HG02840 (cell line): ENCODE results near the gene RHOG.
"Not testable (repeated sequence)": the region's sequence is repeated elsewhere in the genome, so short reads cannot be mapped to it uniquely, and the experiment has no call there.

Experiments
- ATAC-seq: cut with Tn5 transposase; IDR thresholded peaks from one replicate; pipeline ENCODE4 v1.9.1; 2021; ENCODE audit warnings: mild to moderate bottlenecking, moderate library complexity, moderate number of reproducible peaks; ENCODE audit not compliant: unreplicated experiment, low FRiP score

The RHOG gene

GRCh38 chr11:3840870-3841425 lies at the start of gene RHOG:
RHOG (minus strand) TSS chr11:3840959; CDS start chr11:3828138, 12,821 bp downstream.
- peak; percentile 65 for ATAC-seq

GRCh38 chr11:3890014-3890413 lies 49.3 kb upstream of the RHOG start:
- no peak for ATAC-seq

GRCh38 chr11:3888876-3889275 lies 48.1 kb upstream of the RHOG start:
- no peak for ATAC-seq

GRCh38 chr11:3886985-3887384 lies 46.2 kb upstream of the RHOG start:
- ATAC-seq = no peak

- no peak for ATAC-seq
Measured at GRCh38 chr11:3885855-3886254, 45.1 kb upstream of the RHOG start.

- ATAC-seq = no peak
Measured at GRCh38 chr11:3882655-3883054, 41.9 kb upstream of the RHOG start.

GRCh38 chr11:3880724-3881123 lies 40.0 kb upstream of the RHOG start:
- ATAC-seq = no peak

- ATAC-seq = peak; percentile 47
Measured at GRCh38 chr11:3879967-3880542, 39.3 kb upstream of the RHOG start.

GRCh38 chr11:3879216-3879966 lies 38.6 kb upstream of the RHOG start:
- peak; percentile 49 for ATAC-seq

- no peak for ATAC-seq
Measured at GRCh38 chr11:3878258-3878584, 37.5 kb upstream of the RHOG start.

GRCh38 chr11:3877364-3878257 lies 36.9 kb upstream of the RHOG start:
- ATAC-seq = no peak

GRCh38 chr11:3876613-3877012 lies 35.9 kb upstream of the RHOG start:
- ATAC-seq = no peak

- ATAC-seq = no peak
Measured at GRCh38 chr11:3873712-3874349, 33.1 kb upstream of the RHOG start.

- ATAC-seq = no peak
Measured at GRCh38 chr11:3867209-3868091, 26.7 kb upstream of the RHOG start.

GRCh38 chr11:3866836-3867208 lies 26.1 kb upstream of the RHOG start:
- ATAC-seq = no peak

- ATAC-seq = no peak
Measured at GRCh38 chr11:3866206-3866605, 25.4 kb upstream of the RHOG start.

GRCh38 chr11:3865388-3866193 lies 24.8 kb upstream of the RHOG start:
- no peak for ATAC-seq

GRCh38 chr11:3861683-3862082 lies 20.9 kb upstream of the RHOG start:
- ATAC-seq = no peak

GRCh38 chr11:3860898-3861393 lies 20.2 kb upstream of the RHOG start:
- not testable (repeated sequence) for ATAC-seq
